ENCODE data around the gene TXNL1.

GRCh38 chr18:56641714-56642337 is 3.4 kb upstream of the TXNL1 start:
- TF ChIP-seq POLR2AphosphoS5 (IDR thresholded peaks at IDR 0.05; ENCODE audit: insufficient read depth, low read depth, low read length) (peak; percentile 65), CTCF (IDR thresholded peaks at IDR 0.05; ENCODE audit: extremely low read depth in 1 of 2, insufficient read depth in 1 of 2, low read depth in 1 of 2, low read length in 2 of 2) (no peak), GATA2 (IDR thresholded peaks at IDR 0.05; ENCODE audit: insufficient read depth, insufficient read length, low read depth, low read length) (no peak), POLR2A (IDR thresholded peaks at IDR 0.05; ENCODE audit: low read depth, low read length) (no peak)

Measured in endothelial cell of umbilical vein (primary cell).